Neural cell (in vitro differentiated cells): ENCODE measurements around the gene ZBTB7A. TPM values are rescaled to one million over a fixed set of nuclear protein-coding genes. Genes with fewer than 3 reads are reported as not detected.

ENCODE experiments used
- H2AFZ ChIP-seq: fragments of 200-600, 300-800 bp; sonication (generic), shearing (Covaris generic); 2 replicates; pipeline ENCODE4 v1.6.0; 2014; ENCODE audit warnings: low read depth, mild to moderate bottlenecking, antibody characterized with exemption, low read length, moderate library complexity
- H3F3A ChIP-seq: fragments of 200-600 bp; shearing (Covaris generic); 2 replicates; pipeline ENCODE4 v1.6.1; 2016; ENCODE audit warnings: mild to moderate bottlenecking, moderate library complexity, mixed read lengths, antibody characterized with exemption, low read length; ENCODE audit not compliant: insufficient read depth, poor library complexity, severe bottlenecking
- H3K27ac ChIP-seq: fragments of 200-600, 300-800 bp; sonication (generic), shearing (Covaris generic); 2 replicates; pipeline ENCODE4 v1.5.1; 2014; ENCODE audit warnings: mild to moderate bottlenecking, low read length, moderate library complexity
- H3K27me3 ChIP-seq: fragments of 300-800, 200-600 bp; sonication (generic), shearing (Covaris generic); 2 replicates; pipeline ENCODE4 v1.6.0; 2014; ENCODE audit warnings: mild to moderate bottlenecking, low read depth, low read length, moderate library complexity; ENCODE audit not compliant: insufficient read depth
- H3K36me3 ChIP-seq: fragments of 300-800, 200-600 bp; sonication (generic), shearing (Covaris generic); 2 replicates; pipeline ENCODE4 v1.5.1; 2014; ENCODE audit warnings: mild to moderate bottlenecking, antibody characterized with exemption, low read length, moderate library complexity; ENCODE audit not compliant: insufficient read depth
- H3K4me2 ChIP-seq: fragments of 300-800, 200-600 bp; sonication (generic), shearing (Covaris generic); 2 replicates; pipeline ENCODE4 v1.6.0; 2014; ENCODE audit warnings: mild to moderate bottlenecking, low read length
- H3K4me3 ChIP-seq: fragments of 300-800, 200-600 bp; sonication (generic), shearing (Covaris generic); 2 replicates; pipeline ENCODE4 v1.5.1; 2014; ENCODE audit warnings: mild to moderate bottlenecking, low read length, moderate library complexity
- H3K79me2 ChIP-seq: fragments of 200-600 bp; shearing (Covaris generic); replicated peaks from 2 replicates; pipeline ENCODE4 v1.6.0; 2014; ENCODE audit warnings: mild to moderate bottlenecking, low read length, moderate library complexity; ENCODE audit not compliant: insufficient read depth
- H3K9ac ChIP-seq: fragments of 300-800, 200-600 bp; sonication (generic), shearing (Covaris generic); 2 replicates; pipeline ENCODE4 v1.6.1; 2016; ENCODE audit warnings: mild to moderate bottlenecking, low read length, mixed read lengths
- H3K9me2 ChIP-seq: fragments of 200-600 bp; shearing (Covaris generic); 2 replicates; pipeline ENCODE4 v1.6.1; 2016; ENCODE audit warnings: mild to moderate bottlenecking, low read length, mixed read lengths; ENCODE audit not compliant: insufficient read depth
- H3K9me3 ChIP-seq: fragments of 200-600, 300-800 bp; sonication (generic), shearing (Covaris generic); 2 replicates; pipeline ENCODE4 v1.6.1; 2016; ENCODE audit warnings: mild to moderate bottlenecking, mixed run types, low read length, moderate library complexity, mixed read lengths
- H4K20me1 ChIP-seq: fragments of 200-600 bp; shearing (Covaris generic); 2 replicates; pipeline ENCODE4 v1.6.1; 2016; ENCODE audit warnings: mild to moderate bottlenecking, mixed run types; ENCODE audit not compliant: insufficient read depth
- CTCF ChIP-seq: fragments of 450-650 bp; IDR thresholded peaks from 2 replicates; pipeline ENCODE4 v1.5.1; 2014; ENCODE audit warnings: antibody characterized with exemption, mild to moderate bottlenecking, moderate library complexity; ENCODE audit not compliant: poor library complexity, severe bottlenecking
- EP300 ChIP-seq: fragments of 450-650 bp; conservative IDR thresholded peaks from 2 replicates; pipeline ENCODE4 v1.6.1; 2014; ENCODE audit warnings: antibody characterized with exemption, mild to moderate bottlenecking, moderate library complexity; ENCODE audit not compliant: poor library complexity, severe bottlenecking
- EZH2 ChIP-seq: fragments of 200-600, 300-800 bp; shearing (Covaris generic), sonication (generic); IDR thresholded peaks from 2 replicates; pipeline ENCODE4 v1.6.1; 2014; ENCODE audit warnings: antibody characterized with exemption, low read length, borderline replicate concordance, mild to moderate bottlenecking; ENCODE audit not compliant: insufficient read depth, poor library complexity, severe bottlenecking
- MXI1 ChIP-seq: fragments of 450-650 bp; conservative IDR thresholded peaks from 2 replicates; pipeline ENCODE4 v1.6.1; 2014; ENCODE audit warnings: antibody characterized with exemption, mild to moderate bottlenecking; ENCODE audit not compliant: poor library complexity, severe bottlenecking
- POLR2AphosphoS5 ChIP-seq: IDR thresholded peaks from 2 replicates; pipeline ENCODE4 v1.6.1; 2012
- RAD21 ChIP-seq: fragments of 450-650 bp; conservative IDR thresholded peaks from 2 replicates; pipeline ENCODE4 v1.6.1; 2014; ENCODE audit warnings: antibody characterized with exemption, mild to moderate bottlenecking, moderate library complexity
- SMC3 ChIP-seq: fragments of 450-650 bp; conservative IDR thresholded peaks from 2 replicates; pipeline ENCODE4 v1.6.1; 2014; ENCODE audit warnings: antibody characterized with exemption, mild to moderate bottlenecking, moderate library complexity; ENCODE audit not compliant: poor library complexity
- TAF1 ChIP-seq: IDR thresholded peaks from 2 replicates; pipeline ENCODE4 v1.6.1; 2012; ENCODE audit warnings: low read depth
- polyA plus RNA-seq: library from polyadenylated mRNA; depleted of rRNA; stranded (reverse); fragments of >200 nt; gene quantifications from 2 replicates; pipeline ENCODE4 v1.2.3, GENCODE V29; 2014
- TF ChIP-seq, protein P1 (sequence below): IDR thresholded peaks from 2 replicates; pipeline ENCODE4 v1.6.1; 2012; ENCODE audit warnings: borderline replicate concordance

ZBTB7A gene
- polyA plus RNA-seq, 1 donor from 2014 or later: 1.7 TPM

- no peaks in the 10 kb centered on the region for H3K79me2 ChIP-seq
- no peak for TF ChIP-seq TAF1
- no peak for TF ChIP-seq MXI1
- no peak for TF ChIP-seq CTCF
- TF ChIP-seq, protein P1, sequence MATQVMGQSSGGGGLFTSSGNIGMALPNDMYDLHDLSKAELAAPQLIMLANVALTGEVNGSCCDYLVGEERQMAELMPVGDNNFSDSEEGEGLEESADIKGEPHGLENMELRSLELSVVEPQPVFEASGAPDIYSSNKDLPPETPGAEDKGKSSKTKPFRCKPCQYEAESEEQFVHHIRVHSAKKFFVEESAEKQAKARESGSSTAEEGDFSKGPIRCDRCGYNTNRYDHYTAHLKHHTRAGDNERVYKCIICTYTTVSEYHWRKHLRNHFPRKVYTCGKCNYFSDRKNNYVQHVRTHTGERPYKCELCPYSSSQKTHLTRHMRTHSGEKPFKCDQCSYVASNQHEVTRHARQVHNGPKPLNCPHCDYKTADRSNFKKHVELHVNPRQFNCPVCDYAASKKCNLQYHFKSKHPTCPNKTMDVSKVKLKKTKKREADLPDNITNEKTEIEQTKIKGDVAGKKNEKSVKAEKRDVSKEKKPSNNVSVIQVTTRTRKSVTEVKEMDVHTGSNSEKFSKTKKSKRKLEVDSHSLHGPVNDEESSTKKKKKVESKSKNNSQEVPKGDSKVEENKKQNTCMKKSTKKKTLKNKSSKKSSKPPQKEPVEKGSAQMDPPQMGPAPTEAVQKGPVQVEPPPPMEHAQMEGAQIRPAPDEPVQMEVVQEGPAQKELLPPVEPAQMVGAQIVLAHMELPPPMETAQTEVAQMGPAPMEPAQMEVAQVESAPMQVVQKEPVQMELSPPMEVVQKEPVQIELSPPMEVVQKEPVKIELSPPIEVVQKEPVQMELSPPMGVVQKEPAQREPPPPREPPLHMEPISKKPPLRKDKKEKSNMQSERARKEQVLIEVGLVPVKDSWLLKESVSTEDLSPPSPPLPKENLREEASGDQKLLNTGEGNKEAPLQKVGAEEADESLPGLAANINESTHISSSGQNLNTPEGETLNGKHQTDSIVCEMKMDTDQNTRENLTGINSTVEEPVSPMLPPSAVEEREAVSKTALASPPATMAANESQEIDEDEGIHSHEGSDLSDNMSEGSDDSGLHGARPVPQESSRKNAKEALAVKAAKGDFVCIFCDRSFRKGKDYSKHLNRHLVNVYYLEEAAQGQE: no peak
- no peak for TF ChIP-seq SMC3
- TF ChIP-seq RAD21: no peak
- no peak for TF ChIP-seq EZH2
- no peak for TF ChIP-seq POLR2AphosphoS5
- TF ChIP-seq EP300: no peak
- no peak overlapping the region for H3K4me3 ChIP-seq
- no peak overlapping the region for H3K9ac ChIP-seq
- no peak overlapping the region for H3K27ac ChIP-seq
- H3K36me3 ChIP-seq: no peaks in the 10 kb centered on the region
- H4K20me1 ChIP-seq: no peaks in the 10 kb centered on the region
- H2AFZ ChIP-seq: no peak overlapping the region
- H3K4me2 ChIP-seq: no peak overlapping the region
- no peaks in the 10 kb centered on the region for H3K9me3 ChIP-seq
- H3K27me3 ChIP-seq: no peaks in the 10 kb centered on the region
- no peaks in the 10 kb centered on the region for H3F3A ChIP-seq
- no peaks in the 10 kb centered on the region for H3K9me2 ChIP-seq
These were observed 34.2 kb upstream of the ZBTB7A start for GRCh38 chr19:4100647-4101495.

GRCh38 chr19:4099041-4099764 is 32.5 kb upstream of the ZBTB7A start:
- Histone ChIP-seq H3K9me3 (no peaks in the 10 kb centered on the region), H3K9me2 (no peaks in the 10 kb centered on the region), H3K36me3 (no peaks in the 10 kb centered on the region), H3K27ac (no peak overlapping the region), H3K27me3 (no peaks in the 10 kb centered on the region), H2AFZ (no peak overlapping the region), H3K4me2 (no peak overlapping the region), H3F3A (no peaks in the 10 kb centered on the region), H3K79me2 (no peaks in the 10 kb centered on the region), H3K4me3 (no peak overlapping the region), H3K9ac (no peak overlapping the region), H4K20me1 (no peaks in the 10 kb centered on the region)
- no peak for TF ChIP-seq CTCF
- TF ChIP-seq MXI1: no peak
- TF ChIP-seq, protein P1: no peak
- no peak for TF ChIP-seq SMC3
